GM19099 (cell line): ENCODE measurements around the gene UBR1.

ENCODE experiments used
- POLR2A ChIP-seq: IDR thresholded peaks from 3 replicates; pipeline ENCODE4 v1.6.1; 2011; ENCODE audit warnings: low read depth; ENCODE audit not compliant: insufficient read length; ENCODE audit errors: extremely low read depth

The UBR1 gene

DNA sequence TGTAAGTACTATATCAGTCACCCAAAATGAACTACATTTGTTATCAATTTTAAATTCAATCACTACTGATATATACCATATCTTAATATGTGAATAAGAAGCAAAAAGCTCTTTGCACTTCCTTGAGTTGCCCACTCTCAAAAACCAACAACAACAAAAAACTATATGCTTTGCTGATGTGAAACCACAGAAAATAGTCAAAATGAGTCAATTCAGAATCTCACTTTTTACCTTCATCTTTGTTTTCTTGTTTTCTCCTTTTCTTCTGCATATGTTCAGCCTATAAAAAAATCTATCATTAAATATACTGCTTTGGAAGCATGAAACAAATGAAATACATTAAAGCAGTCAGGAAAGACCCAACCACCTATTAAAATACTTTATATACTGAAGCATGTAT is 80.7 kb downstream of the UBR1 start:
- no peak for TF ChIP-seq POLR2A

- no peak for TF ChIP-seq POLR2A
Observed at GRCh38 chr15:43009206-43009605, 96.6 kb downstream of the UBR1 start.

DNA sequence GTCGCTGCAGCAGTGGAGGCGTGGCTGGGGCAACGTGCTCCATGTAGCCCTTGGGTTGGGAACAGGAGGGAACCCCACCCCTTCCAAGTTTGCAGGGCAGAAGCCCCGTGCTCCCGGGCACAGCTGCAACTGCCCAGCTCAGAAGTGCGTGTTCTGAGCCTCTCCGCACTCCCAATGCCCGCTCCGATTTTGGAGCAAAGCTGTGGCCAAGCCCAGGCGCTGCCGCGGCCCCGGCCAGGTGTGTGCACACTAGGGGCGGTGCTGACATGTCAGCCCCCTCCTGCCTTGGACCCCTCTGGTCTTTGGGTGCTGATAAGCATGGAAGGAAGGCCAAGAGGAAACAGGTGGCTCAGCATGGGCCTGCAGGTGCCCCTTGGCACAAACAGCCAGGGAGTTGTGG is 97.7 kb downstream of the UBR1 start:
- no peak for TF ChIP-seq POLR2A

GRCh38 chr15:43007551-43007950 is 98.3 kb downstream of the UBR1 start:
- TF ChIP-seq POLR2A: no peak

DNA sequence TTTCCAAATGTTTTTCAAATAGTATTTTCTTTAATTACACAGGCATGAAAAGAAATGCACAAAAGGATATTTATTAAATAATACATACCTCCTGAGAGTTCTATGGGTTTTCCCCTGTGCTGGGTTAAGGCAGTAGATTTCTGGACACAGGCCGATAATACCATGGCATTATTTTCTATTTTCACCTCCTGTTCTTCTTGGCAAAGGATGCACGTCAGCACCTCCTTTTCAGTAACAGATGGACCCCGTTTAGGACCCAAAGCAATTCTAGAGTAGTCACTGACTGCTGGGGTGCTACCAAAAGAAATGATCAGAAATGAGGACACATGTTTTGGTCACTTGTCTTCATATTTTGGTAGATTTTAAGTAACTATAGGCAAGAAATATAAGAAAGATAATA is 98.8 kb downstream of the UBR1 start:
- TF ChIP-seq POLR2A: no peak

DNA sequence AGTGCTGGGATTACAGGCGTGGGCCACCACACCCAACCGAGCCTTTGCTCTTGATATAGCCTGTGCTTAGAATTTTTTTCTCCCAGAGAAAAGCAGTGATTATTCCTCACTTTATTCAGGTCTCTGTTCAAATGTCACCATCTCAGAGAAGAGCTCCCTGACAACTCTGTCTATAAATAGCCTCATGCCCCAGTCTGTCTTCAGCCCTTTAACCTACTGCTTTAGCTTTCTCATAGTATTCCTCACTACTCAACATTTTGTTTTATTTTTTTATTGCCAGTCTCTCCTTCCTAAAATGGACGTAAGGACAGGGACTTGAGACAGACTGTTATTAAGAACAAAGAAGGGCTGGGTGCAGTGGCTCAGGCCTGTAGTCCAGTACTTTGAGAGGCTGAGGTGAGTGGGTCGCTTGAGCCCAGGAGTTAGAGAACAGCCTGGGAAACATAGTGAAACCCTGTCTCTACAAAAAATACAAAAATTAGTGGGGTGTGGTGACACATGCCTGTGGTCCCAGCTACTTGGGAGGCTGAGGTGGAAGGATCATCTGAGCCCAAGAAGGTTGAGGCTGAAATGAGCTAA is 106.5 kb downstream of the UBR1 start:
- TF ChIP-seq POLR2A: no peak

GRCh38 chr15:42996871-42997270 is 109.0 kb downstream of the UBR1 start:
- TF ChIP-seq POLR2A: no peak

DNA sequence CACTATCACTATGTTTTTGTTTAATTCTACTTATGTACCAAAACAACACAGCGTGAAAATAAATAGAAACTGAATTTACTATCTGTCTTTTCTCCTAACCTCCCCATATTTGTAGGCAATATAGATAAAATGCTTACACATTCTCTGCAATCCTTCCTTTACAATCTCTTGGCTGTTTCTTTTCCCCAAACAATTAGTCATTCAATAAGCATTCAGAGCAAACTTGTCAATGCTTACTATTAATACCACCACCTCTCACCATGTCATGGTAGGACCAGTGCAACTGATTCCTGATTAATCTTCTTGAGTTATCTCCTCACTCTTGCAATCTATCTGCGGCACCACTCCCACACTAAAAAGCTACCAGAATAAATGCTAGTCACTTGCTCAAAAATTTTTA is 111.3 kb downstream of the UBR1 start:
- no peak for TF ChIP-seq POLR2A

DNA sequence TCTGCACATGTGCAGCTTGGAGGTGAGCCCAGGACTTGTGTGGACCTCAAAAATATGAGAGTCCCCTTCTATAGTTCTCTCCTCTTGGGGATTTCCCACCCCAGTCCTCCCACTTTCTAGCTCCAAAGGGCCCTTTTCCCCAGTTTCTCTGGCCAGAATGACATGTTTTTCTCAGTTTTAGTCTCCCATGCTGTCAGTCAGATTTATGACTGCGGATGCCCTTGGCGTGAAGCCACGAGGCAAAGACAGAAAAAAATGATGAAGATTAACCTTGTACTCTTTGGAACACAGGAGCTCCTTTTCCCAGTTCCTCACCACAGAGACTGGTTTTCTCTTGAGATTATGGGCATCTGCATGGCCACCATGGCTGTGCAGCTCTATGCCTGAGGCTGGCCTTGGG is 113.2 kb downstream of the UBR1 start:
- TF ChIP-seq POLR2A: no peak

DNA sequence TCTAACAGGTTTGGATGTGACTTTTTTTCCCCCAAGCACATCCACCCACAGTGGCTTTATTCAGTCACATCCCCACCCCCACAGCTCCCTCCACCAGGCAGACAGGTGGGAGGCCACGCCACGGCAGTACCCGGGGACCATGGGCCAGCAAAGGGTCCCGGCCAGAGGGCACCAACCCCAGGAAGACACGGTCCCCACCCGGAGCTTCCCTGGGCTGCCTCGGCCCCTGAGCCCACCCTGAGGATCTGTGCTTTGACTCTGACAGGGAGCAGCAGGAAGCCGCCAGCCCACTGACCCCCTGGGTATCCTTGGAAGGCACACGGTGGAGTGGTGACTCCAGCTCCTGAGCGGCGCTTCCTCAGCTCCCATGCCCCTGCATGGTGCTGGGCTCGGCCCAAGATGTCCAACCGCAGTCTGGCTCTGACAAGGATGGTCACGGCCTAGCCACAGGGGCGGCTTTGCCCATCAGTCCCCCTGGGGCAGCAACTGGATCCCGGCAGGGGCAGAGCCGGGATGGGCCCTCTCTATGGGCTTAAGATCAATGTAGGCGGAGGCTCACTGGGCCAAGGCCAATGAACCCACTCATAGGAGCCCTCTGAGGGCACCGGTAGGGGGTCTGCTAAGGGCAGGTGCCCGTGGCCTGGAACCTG is 119.0 kb downstream of the UBR1 start:
- TF ChIP-seq POLR2A: no peak

- no peak for TF ChIP-seq POLR2A
Observed at GRCh38 chr15:42984493-42985034, 121.3 kb downstream of the UBR1 start.

DNA sequence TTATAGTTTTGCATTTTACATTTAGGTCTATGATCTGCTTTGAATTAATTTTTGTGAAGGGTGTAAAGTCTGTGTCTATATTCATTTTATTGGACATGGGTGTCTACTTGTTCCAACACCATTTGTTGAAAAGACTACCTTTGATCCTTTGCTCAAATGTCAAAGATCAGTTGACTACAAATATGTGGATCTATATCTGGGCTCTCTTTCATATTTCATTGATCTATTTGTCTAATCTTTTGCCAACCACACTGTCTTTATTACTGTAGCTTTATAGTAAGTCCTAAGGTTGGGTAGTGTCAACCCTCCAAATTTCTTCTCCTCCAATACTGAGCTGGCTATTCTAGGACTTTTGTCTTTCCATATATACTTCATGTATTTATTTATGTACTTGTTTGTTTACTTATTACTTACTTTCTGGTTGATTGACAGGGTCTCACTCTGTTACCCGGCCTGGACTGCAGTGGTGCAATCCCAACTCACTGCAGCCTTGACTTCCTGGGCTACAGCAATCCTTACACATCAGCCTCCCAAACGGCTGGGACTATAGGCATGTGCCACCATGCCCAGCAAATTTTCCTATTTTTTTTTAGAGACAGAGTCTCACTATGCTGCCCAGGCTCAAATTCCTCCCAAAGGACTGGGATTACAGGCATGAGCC is 131.5 kb downstream of the UBR1 start:
- no peak for TF ChIP-seq POLR2A

GRCh38 chr15:42973114-42973513 is 132.7 kb downstream of the UBR1 start:
- no peak for TF ChIP-seq POLR2A

- TF ChIP-seq POLR2A: no peak
Observed at GRCh38 chr15:42971830-42972229, 134.0 kb downstream of the UBR1 start.

DNA sequence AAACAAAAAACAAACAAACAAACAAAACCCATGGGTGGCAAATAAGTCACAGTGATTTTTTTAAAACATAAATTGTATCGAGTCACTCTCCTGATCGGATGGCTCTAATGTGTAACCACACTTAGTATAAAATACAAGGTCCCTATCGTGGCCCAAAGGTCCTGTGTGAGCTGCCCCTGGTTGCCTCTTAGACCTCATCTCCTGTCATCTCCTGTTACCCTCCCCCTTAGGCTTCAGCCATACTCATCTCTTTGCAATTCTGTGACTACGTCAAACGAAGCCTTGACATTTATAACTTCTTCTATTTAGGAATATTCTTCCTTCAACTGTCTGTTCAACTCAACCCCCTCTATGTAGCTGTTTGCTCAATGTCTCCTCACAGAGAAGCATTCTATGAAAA is 141.4 kb downstream of the UBR1 start:
- no peak for TF ChIP-seq POLR2A

DNA sequence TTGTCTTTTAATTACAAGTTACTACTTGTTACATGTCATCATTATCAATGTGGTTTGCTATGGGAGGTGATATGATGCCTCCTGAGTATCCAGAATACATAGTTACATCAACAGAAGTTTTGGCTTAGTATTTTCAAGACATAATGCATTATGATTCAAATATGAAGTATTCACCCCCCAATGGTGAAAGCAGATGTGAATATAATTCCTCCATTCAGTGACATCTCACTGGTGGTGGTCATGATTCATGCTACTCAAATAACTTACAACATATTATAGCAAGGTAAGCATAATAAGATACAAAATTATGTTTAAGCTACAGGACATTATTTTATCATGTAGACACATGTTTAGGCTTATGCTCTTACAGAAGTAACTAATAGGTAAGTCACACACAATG is 150.3 kb downstream of the UBR1 start:
- no peak for TF ChIP-seq POLR2A
